Measurements from ENCODE around the gene PPM1F. TPM values are rescaled to one million over a fixed set of nuclear protein-coding genes. Genes with fewer than 3 reads are reported as not detected.

The PPM1F gene
- polyA plus RNA-seq, 1 donor (not counting 4 experiments of a cell fraction or from before 2014, with no cell fraction given) = 18.2 TPM

DNA sequence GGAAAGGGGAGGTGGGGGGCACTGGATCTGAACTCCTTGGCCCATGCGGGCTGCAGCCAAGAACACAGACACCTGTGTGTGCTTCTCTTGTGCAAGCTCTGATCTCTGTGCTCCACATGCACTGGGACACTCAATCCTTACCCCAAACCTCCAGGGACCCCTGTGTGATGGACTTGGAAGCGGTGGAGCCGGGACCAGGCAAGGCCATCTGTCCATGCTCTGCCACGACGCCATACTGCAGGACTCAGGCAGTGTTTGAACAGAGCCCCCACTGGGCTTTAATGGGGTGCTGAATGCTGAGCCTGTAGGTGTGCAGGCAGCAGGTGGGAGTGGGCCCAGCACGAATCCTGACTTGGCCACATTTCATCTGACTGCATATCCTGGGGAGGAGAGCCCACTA, 23.4 kb downstream of the PPM1F start:
- Histone ChIP-seq H3K27ac (ENCODE audit: control insufficient read depth, insufficient read depth, low read length) (no peak overlapping the region), H3K4me2 (ENCODE audit: control insufficient read depth, extremely low read depth, insufficient read depth, low read depth, low read length) (no peak overlapping the region), H3K36me3 (ENCODE audit: control insufficient read depth in 2 of 2, extremely low read depth in 1 of 2, insufficient read depth in 2 of 2, low read length in 2 of 2) (peaks cover 49 to 53% of the 10 kb centered on the region in 2 experiments), H3K79me2 (ENCODE audit: control insufficient read depth, insufficient read depth, low read length) (no peaks in the 10 kb centered on the region), H3K9me3 (ENCODE audit: control insufficient read depth, low read depth, low read length) (no peaks in the 10 kb centered on the region), H3K9ac (ENCODE audit: control insufficient read depth, extremely low read depth, insufficient read depth, low read length) (no peak overlapping the region), H4K20me1 (ENCODE audit: control insufficient read depth, extremely low read depth, insufficient read depth, low read length) (no peaks in the 10 kb centered on the region), H3K4me3 (ENCODE audit: control insufficient read depth in 2 of 3, extremely low read depth in 1 of 3, insufficient read depth in 2 of 3, low read depth in 1 of 3, low read length in 3 of 3) (no peak overlapping the region), H3K4me1 (ENCODE audit: control insufficient read depth, extremely low read depth, insufficient read depth, low read length) (no peaks in the 10 kb centered on the region), H2AFZ (ENCODE audit: control insufficient read depth, low read length) (no peak overlapping the region), H3K9me1 (ENCODE audit: control insufficient read depth, extremely low read depth, insufficient read depth, low read length) (no peaks in the 10 kb centered on the region), H3K27me3 (ENCODE audit: control insufficient read depth, extremely low read depth, insufficient read depth, low read length) (no peaks in the 10 kb centered on the region)
- no peak for TF ChIP-seq EZH2 (IDR thresholded peaks at IDR 0.05; ENCODE audit: low read length)
- TF ChIP-seq, protein P1, sequence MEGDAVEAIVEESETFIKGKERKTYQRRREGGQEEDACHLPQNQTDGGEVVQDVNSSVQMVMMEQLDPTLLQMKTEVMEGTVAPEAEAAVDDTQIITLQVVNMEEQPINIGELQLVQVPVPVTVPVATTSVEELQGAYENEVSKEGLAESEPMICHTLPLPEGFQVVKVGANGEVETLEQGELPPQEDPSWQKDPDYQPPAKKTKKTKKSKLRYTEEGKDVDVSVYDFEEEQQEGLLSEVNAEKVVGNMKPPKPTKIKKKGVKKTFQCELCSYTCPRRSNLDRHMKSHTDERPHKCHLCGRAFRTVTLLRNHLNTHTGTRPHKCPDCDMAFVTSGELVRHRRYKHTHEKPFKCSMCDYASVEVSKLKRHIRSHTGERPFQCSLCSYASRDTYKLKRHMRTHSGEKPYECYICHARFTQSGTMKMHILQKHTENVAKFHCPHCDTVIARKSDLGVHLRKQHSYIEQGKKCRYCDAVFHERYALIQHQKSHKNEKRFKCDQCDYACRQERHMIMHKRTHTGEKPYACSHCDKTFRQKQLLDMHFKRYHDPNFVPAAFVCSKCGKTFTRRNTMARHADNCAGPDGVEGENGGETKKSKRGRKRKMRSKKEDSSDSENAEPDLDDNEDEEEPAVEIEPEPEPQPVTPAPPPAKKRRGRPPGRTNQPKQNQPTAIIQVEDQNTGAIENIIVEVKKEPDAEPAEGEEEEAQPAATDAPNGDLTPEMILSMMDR (optimal IDR thresholded peaks at IDR 0.05 in 1 of 3, IDR thresholded peaks at IDR 0.05 in 1 of 3, conservative IDR thresholded peaks at IDR 0.05 in 1 of 3; ENCODE audit: extremely low read depth in 1 of 3, insufficient read depth in 2 of 3, low read length in 3 of 3) = no peak
- DNase-seq (ENCODE audit: low read depth, low spot score) (no peak), FAIRE-seq (no peak)
- dilution Hi-C loops (cut with MboI; ENCODE audit: extremely low pct_ligation_motif_present, low sequenced_read_pairs) = no loop called here

GRCh38 chr22:21928048-21928447, 24.6 kb downstream of the PPM1F start:
- Histone ChIP-seq H3K27me3 (ENCODE audit: control insufficient read depth, extremely low read depth, insufficient read depth, low read length) (no peaks in the 10 kb centered on the region), H3K79me2 (ENCODE audit: control insufficient read depth, insufficient read depth, low read length) (no peaks in the 10 kb centered on the region), H3K9me3 (ENCODE audit: control insufficient read depth, low read depth, low read length) (no peaks in the 10 kb centered on the region), H3K27ac (ENCODE audit: control insufficient read depth, insufficient read depth, low read length) (no peak overlapping the region), H3K4me1 (ENCODE audit: control insufficient read depth, extremely low read depth, insufficient read depth, low read length) (no peaks in the 10 kb centered on the region), H3K9ac (ENCODE audit: control insufficient read depth, extremely low read depth, insufficient read depth, low read length) (no peak overlapping the region), H2AFZ (ENCODE audit: control insufficient read depth, low read length) (no peak overlapping the region), H3K36me3 (ENCODE audit: control insufficient read depth in 2 of 2, extremely low read depth in 1 of 2, insufficient read depth in 2 of 2, low read length in 2 of 2) (peaks cover 37 to 45% of the 10 kb centered on the region in 2 experiments), H3K9me1 (ENCODE audit: control insufficient read depth, extremely low read depth, insufficient read depth, low read length) (no peaks in the 10 kb centered on the region), H4K20me1 (ENCODE audit: control insufficient read depth, extremely low read depth, insufficient read depth, low read length) (no peaks in the 10 kb centered on the region), H3K4me2 (ENCODE audit: control insufficient read depth, extremely low read depth, insufficient read depth, low read depth, low read length) (no peak overlapping the region), H3K4me3 (ENCODE audit: control insufficient read depth in 2 of 3, extremely low read depth in 1 of 3, insufficient read depth in 2 of 3, low read depth in 1 of 3, low read length in 3 of 3) (no peak overlapping the region)
- DNase-seq (ENCODE audit: low read depth, low spot score) (no peak), FAIRE-seq (no peak)
- dilution Hi-C loops (cut with MboI; ENCODE audit: extremely low pct_ligation_motif_present, low sequenced_read_pairs) = no loop called here
- no peak for TF ChIP-seq EZH2 (IDR thresholded peaks at IDR 0.05; ENCODE audit: low read length)
- TF ChIP-seq, protein P1 (optimal IDR thresholded peaks at IDR 0.05 in 1 of 3, IDR thresholded peaks at IDR 0.05 in 1 of 3, conservative IDR thresholded peaks at IDR 0.05 in 1 of 3; ENCODE audit: extremely low read depth in 1 of 3, insufficient read depth in 2 of 3, low read length in 3 of 3) = no peak

Data from keratinocyte (primary cell).